ENCODE results near the gene SLK. TPM values are rescaled to one million over a fixed set of nuclear protein-coding genes. Genes with fewer than 3 reads are reported as not detected.
A peak's percentile ranks its signal among the peaks of the same experiment; 100 is the strongest.

The SLK gene
- total RNA-seq, 6 donors from 2014 or later: 38.7 to 103 (median 58.1) TPM

- TF ChIP-seq POLR2AphosphoS5 (IDR thresholded peaks at IDR 0.05) (no peak), CTCF (IDR thresholded peaks at IDR 0.05) (no peak), POLR2A (IDR thresholded peaks at IDR 0.05) (no peak), EP300 (IDR thresholded peaks at IDR 0.05) (no peak)
- H3K27ac ChIP-seq: no peak overlapping the region
- WGBS, 2 donors: 70 to 76% methylated on average over 16 to 23 of the region's 23 CpGs
- H3K9me3 ChIP-seq: no peaks in the 10 kb centered on the region
- H3K27me3 ChIP-seq: no peaks in the 10 kb centered on the region
- ATAC-seq (ENCODE audit: low FRiP score in 2 of 2) (peak in 1 of 2 donors; percentile 13), DNase-seq (peak in 1 of 2 donors; percentile 58)
- no peaks in the 10 kb centered on the region for H3K4me1 ChIP-seq
- no peak overlapping the region for H3K4me3 ChIP-seq
- H3K36me3 ChIP-seq: peaks cover 0 to 38% (median 7%) of the 10 kb centered on the region in 4 donors
Observed at GRCh38 chr10:104034401-104035193, 67.7 kb downstream of the SLK start.

- Histone ChIP-seq H3K36me3 (peaks cover 0 to 30% (median 7%) of the 10 kb centered on the region in 4 donors), H3K27me3 (no peaks in the 10 kb centered on the region), H3K4me3 (no peak overlapping the region), H3K27ac (no peak overlapping the region), H3K9me3 (no peaks in the 10 kb centered on the region), H3K4me1 (no peaks in the 10 kb centered on the region)
- WGBS, 2 donors: 80 to 84% methylated on average over 15 to 18 of the region's 18 CpGs
- peak in 1 of 2 donors; percentile 13 for ATAC-seq (ENCODE audit: low FRiP score in 2 of 2)
- TF ChIP-seq POLR2A (IDR thresholded peaks at IDR 0.05): no peak
- no peak for TF ChIP-seq EP300 (IDR thresholded peaks at IDR 0.05)
- no peak for TF ChIP-seq CTCF (IDR thresholded peaks at IDR 0.05)
- no peak for TF ChIP-seq POLR2AphosphoS5 (IDR thresholded peaks at IDR 0.05)
- no peak for DNase-seq
Observed at GRCh38 chr10:104035194-104036068, 68.5 kb downstream of the SLK start.

- no peak for DNase-seq
- H3K27me3 ChIP-seq: no peaks in the 10 kb centered on the region
- H3K9me3 ChIP-seq: no peaks in the 10 kb centered on the region
- no peak for TF ChIP-seq POLR2A (IDR thresholded peaks at IDR 0.05)
- no peak for TF ChIP-seq CTCF (IDR thresholded peaks at IDR 0.05)
- no peak for TF ChIP-seq POLR2AphosphoS5 (IDR thresholded peaks at IDR 0.05)
- no peak for TF ChIP-seq EP300 (IDR thresholded peaks at IDR 0.05)
- WGBS, 2 donors: 67 to 80% methylated on average over 3 of the region's 3 CpGs
- H3K27ac ChIP-seq: no peak overlapping the region
- H3K36me3 ChIP-seq: peaks cover 0 to 27% (median 7%) of the 10 kb centered on the region in 4 donors
- no peaks in the 10 kb centered on the region for H3K4me1 ChIP-seq
- H3K4me3 ChIP-seq: no peak overlapping the region
- ATAC-seq (ENCODE audit: low FRiP score in 2 of 2): peak; percentile 18 to 31
Observed at GRCh38 chr10:104036069-104036384, 69.1 kb downstream of the SLK start.

GRCh38 chr10:104036518-104037260 lies 69.7 kb downstream of the SLK start:
- no peaks in the 10 kb centered on the region for H3K27me3 ChIP-seq
- 73 to 78% methylated on average over 8 to 20 of the region's 21 CpGs for WGBS, 2 donors
- TF ChIP-seq POLR2A (IDR thresholded peaks at IDR 0.05) (no peak), EP300 (IDR thresholded peaks at IDR 0.05) (no peak), CTCF (IDR thresholded peaks at IDR 0.05) (no peak), POLR2AphosphoS5 (IDR thresholded peaks at IDR 0.05) (no peak)

More at GRCh38 chr10:104036518-104037260, 69.7 kb downstream of the SLK start:
- H3K4me3 ChIP-seq: no peak overlapping the region
- no peak overlapping the region for H3K27ac ChIP-seq
- no peak for ATAC-seq (ENCODE audit: low FRiP score in 2 of 2)
- DNase-seq: peak in 1 of 2 donors; percentile 55
- H3K36me3 ChIP-seq: peaks cover 0 to 23% (median 7%) of the 10 kb centered on the region in 4 donors
- no peaks in the 10 kb centered on the region for H3K9me3 ChIP-seq
- no peaks in the 10 kb centered on the region for H3K4me1 ChIP-seq

All from upper lobe of left lung (tissue), 6 donors.